NB4 (cell line): ENCODE results near the gene ABCA4.

Experiments
- MAX ChIP-seq: IDR thresholded peaks from 2 replicates; pipeline ENCODE4 v1.6.1; 2011; ENCODE audit warnings: low read depth, low read length
- POLR2A ChIP-seq: IDR thresholded peaks from 2 replicates; pipeline ENCODE4 v1.6.1; 2011; ENCODE audit warnings: mild to moderate bottlenecking; ENCODE audit not compliant: insufficient read length; ENCODE audit errors: extremely low read depth
- TF ChIP-seq, protein P1 (sequence below): IDR thresholded peaks from one replicate; pipeline ENCODE4 v1.5.1; 2012; ENCODE audit warnings: low read depth, low read length

DNA sequence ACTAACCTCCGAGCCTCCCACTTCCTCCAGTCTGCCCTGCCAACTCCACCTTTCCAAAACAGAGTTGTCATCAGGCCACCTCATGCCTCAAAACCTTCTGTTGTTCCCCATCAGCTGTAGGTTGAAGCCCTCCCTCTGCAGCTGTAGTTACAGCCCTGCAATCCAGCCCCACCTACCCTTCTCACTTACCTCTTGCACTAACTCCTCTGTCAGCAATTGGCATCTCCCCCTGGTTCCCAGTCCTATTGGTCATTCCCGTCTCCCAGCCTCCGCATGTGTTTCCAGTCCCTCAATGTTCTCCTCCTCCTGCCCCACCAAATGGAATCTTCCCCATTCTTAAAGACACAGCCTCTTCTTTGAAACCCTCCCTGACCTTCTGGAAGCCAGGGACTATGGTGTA, 111.6 kb downstream of the ABCA4 start:
- TF ChIP-seq POLR2A (no peak), MAX (no peak)
- TF ChIP-seq, protein P1, sequence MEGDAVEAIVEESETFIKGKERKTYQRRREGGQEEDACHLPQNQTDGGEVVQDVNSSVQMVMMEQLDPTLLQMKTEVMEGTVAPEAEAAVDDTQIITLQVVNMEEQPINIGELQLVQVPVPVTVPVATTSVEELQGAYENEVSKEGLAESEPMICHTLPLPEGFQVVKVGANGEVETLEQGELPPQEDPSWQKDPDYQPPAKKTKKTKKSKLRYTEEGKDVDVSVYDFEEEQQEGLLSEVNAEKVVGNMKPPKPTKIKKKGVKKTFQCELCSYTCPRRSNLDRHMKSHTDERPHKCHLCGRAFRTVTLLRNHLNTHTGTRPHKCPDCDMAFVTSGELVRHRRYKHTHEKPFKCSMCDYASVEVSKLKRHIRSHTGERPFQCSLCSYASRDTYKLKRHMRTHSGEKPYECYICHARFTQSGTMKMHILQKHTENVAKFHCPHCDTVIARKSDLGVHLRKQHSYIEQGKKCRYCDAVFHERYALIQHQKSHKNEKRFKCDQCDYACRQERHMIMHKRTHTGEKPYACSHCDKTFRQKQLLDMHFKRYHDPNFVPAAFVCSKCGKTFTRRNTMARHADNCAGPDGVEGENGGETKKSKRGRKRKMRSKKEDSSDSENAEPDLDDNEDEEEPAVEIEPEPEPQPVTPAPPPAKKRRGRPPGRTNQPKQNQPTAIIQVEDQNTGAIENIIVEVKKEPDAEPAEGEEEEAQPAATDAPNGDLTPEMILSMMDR: no peak
